Measurements from ENCODE around the gene SEC24B. TPM values are rescaled to one million over a fixed set of nuclear protein-coding genes. Genes with fewer than 3 reads are reported as not detected.

The SEC24B gene
- total RNA-seq, 2 donors from 2014 or later, result 42.5 to 48.6 TPM

- H3K9me3 Mint-ChIP-seq, result no peaks in the 10 kb centered on the region
- no peaks in the 10 kb centered on the region for H3K27me3 ChIP-seq (ENCODE audit: control insufficient read depth, insufficient read depth, low read length, poor library complexity, severe bottlenecking)
- no peak for TF ChIP-seq CTCF (conservative IDR thresholded peaks at IDR 0.05)
- H3K9me3 ChIP-seq (ENCODE audit: control insufficient read depth, low read length), result peaks cover 6% of the 10 kb centered on the region
- no peaks in the 10 kb centered on the region for H3K4me1 ChIP-seq (ENCODE audit: control insufficient read depth, insufficient read depth, low read length)
- H3K4me3 Mint-ChIP-seq, result no peak overlapping the region
- H3K4me1 Mint-ChIP-seq, result peaks cover 33% of the 10 kb centered on the region
- H3K9ac ChIP-seq (ENCODE audit: extremely low read depth, low read length, poor library complexity, severe bottlenecking), result no peak overlapping the region
- DNase-seq, result no peak
- no peak overlapping the region for H3K27ac ChIP-seq (ENCODE audit: low read depth, low read length)
- no peaks in the 10 kb centered on the region for H3K36me3 Mint-ChIP-seq (ENCODE audit: low read depth)
- 33 to 80% methylated on average over 1 to 2 of the region's 2 CpGs for WGBS, 2 experiments (ENCODE audit: insufficient coverage in 1 of 2, insufficient read length in 1 of 2)
- H3K4me3 ChIP-seq (ENCODE audit: low read length), result no peak overlapping the region
- no peaks in the 10 kb centered on the region for H3K27me3 Mint-ChIP-seq (ENCODE audit: insufficient read depth)
- no peaks in the 10 kb centered on the region for H3K36me3 ChIP-seq (ENCODE audit: control insufficient read depth, insufficient read depth, low read length)
- H3K27ac Mint-ChIP-seq, result no peak overlapping the region
These were observed 21.7 kb upstream of the SEC24B start for GRCh38 chr4:109411964-109412363.

DNA sequence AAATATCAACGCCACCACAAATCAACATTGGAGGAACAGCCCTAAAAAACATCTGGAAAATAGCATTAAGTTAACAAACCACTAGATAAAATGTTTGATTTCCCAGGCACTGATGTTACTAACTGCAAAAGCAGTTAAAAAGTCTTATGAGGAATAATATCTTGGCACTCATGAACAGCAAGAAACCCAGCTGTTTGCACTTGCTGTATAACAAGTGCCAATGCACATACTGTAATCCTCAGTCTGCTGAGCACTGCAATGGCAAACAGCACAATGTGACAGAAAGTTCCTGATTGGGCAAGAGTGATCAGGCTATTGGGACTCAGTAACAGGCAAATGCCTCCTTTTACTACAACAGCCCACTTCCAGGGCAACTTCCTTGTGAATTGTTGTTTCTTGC lies 20.8 kb upstream of the SEC24B start:
- no peak overlapping the region for H3K9ac ChIP-seq (ENCODE audit: extremely low read depth, low read length, poor library complexity, severe bottlenecking)
- H3K27me3 ChIP-seq (ENCODE audit: control insufficient read depth, insufficient read depth, low read length, poor library complexity, severe bottlenecking), result no peaks in the 10 kb centered on the region
- H3K36me3 ChIP-seq (ENCODE audit: control insufficient read depth, insufficient read depth, low read length), result no peaks in the 10 kb centered on the region
- Mint-ChIP-seq H3K27me3 (ENCODE audit: insufficient read depth) (no peaks in the 10 kb centered on the region), H3K4me1 (peaks cover 36% of the 10 kb centered on the region), H3K4me3 (no peak overlapping the region), H3K36me3 (ENCODE audit: low read depth) (no peaks in the 10 kb centered on the region), H3K9me3 (no peaks in the 10 kb centered on the region), H3K27ac (no peak overlapping the region)
- H3K4me3 ChIP-seq (ENCODE audit: low read length), result no peak overlapping the region
- H3K27ac ChIP-seq (ENCODE audit: low read depth, low read length), result no peak overlapping the region
- WGBS, 2 experiments (ENCODE audit: insufficient coverage in 1 of 2, insufficient read length in 1 of 2), result 89% methylated on average over 1 of the region's 1 CpG; no CpG with 5 or more reads in 1 of the 2 experiments
- H3K9me3 ChIP-seq (ENCODE audit: control insufficient read depth, low read length), result peaks cover 11% of the 10 kb centered on the region
- DNase-seq, result no peak
- no peak for TF ChIP-seq CTCF (conservative IDR thresholded peaks at IDR 0.05)
- no peaks in the 10 kb centered on the region for H3K4me1 ChIP-seq (ENCODE audit: control insufficient read depth, insufficient read depth, low read length)

GRCh38 chr4:109414938-109415337 lies 18.7 kb upstream of the SEC24B start:
- 86% methylated on average over 1 of the region's 1 CpG; no CpG with 5 or more reads in 1 of the 2 experiments for WGBS, 2 experiments (ENCODE audit: insufficient coverage in 1 of 2, insufficient read length in 1 of 2)
- no peak overlapping the region for H3K27ac Mint-ChIP-seq
- no peak overlapping the region for H3K4me3 Mint-ChIP-seq

More at GRCh38 chr4:109414938-109415337, 18.7 kb upstream of the SEC24B start:
- H3K9me3 ChIP-seq (ENCODE audit: control insufficient read depth, low read length), result peaks cover 11% of the 10 kb centered on the region
- H3K27ac ChIP-seq (ENCODE audit: low read depth, low read length), result no peak overlapping the region
- H3K9ac ChIP-seq (ENCODE audit: extremely low read depth, low read length, poor library complexity, severe bottlenecking), result no peak overlapping the region
- H3K4me3 ChIP-seq (ENCODE audit: low read length), result no peak overlapping the region
- no peaks in the 10 kb centered on the region for H3K27me3 ChIP-seq (ENCODE audit: control insufficient read depth, insufficient read depth, low read length, poor library complexity, severe bottlenecking)
- TF ChIP-seq CTCF (conservative IDR thresholded peaks at IDR 0.05), result no peak
- no peaks in the 10 kb centered on the region for H3K36me3 ChIP-seq (ENCODE audit: control insufficient read depth, insufficient read depth, low read length)
- DNase-seq, result no peak
- Mint-ChIP-seq H3K9me3 (peaks cover 2% of the 10 kb centered on the region), H3K27me3 (ENCODE audit: insufficient read depth) (no peaks in the 10 kb centered on the region), H3K36me3 (ENCODE audit: low read depth) (no peaks in the 10 kb centered on the region), H3K4me1 (peaks cover 46% of the 10 kb centered on the region)
- H3K4me1 ChIP-seq (ENCODE audit: control insufficient read depth, insufficient read depth, low read length), result peaks cover 7% of the 10 kb centered on the region

All from endodermal cell (in vitro differentiated cells).